HG03575 (cell line): ENCODE data around the gene CYP19A1.
"Not testable (repeated sequence)": the region's sequence is repeated elsewhere in the genome, so short reads cannot be mapped to it uniquely, and the experiment has no call there.

ENCODE experiments used
- ATAC-seq: cut with Tn5 transposase; IDR thresholded peaks from one replicate; pipeline ENCODE4 v1.9.1; 2021; ENCODE audit not compliant: unreplicated experiment, insufficient number of reproducible peaks, low FRiP score; ENCODE audit errors: extremely low read depth

The CYP19A1 gene

GRCh38 chr15:51311510-51311909 lies 26.9 kb downstream of the CYP19A1 start:
- ATAC-seq: no peak

- no peak for ATAC-seq
Observed at GRCh38 chr15:51310064-51310463, 28.3 kb downstream of the CYP19A1 start.

GRCh38 chr15:51307811-51308210 lies 30.6 kb downstream of the CYP19A1 start:
- no peak for ATAC-seq

- no peak for ATAC-seq
Observed at GRCh38 chr15:51307325-51307724, 31.1 kb downstream of the CYP19A1 start.

- no peak for ATAC-seq
Observed at GRCh38 chr15:51303462-51303980, 34.9 kb downstream of the CYP19A1 start.

- no peak for ATAC-seq
Observed at GRCh38 chr15:51302480-51302879, 35.9 kb downstream of the CYP19A1 start.

- no peak for ATAC-seq
Observed at GRCh38 chr15:51299187-51300015, 39.0 kb downstream of the CYP19A1 start.

GRCh38 chr15:51298620-51299019 lies 39.8 kb downstream of the CYP19A1 start:
- no peak for ATAC-seq

- no peak for ATAC-seq
Observed at GRCh38 chr15:51290720-51291119, 47.7 kb downstream of the CYP19A1 start.

- ATAC-seq: no peak
Observed at GRCh38 chr15:51289290-51289689, 49.1 kb downstream of the CYP19A1 start.

- ATAC-seq: no peak
Observed at GRCh38 chr15:51288143-51289065, 50.0 kb downstream of the CYP19A1 start.

- no peak for ATAC-seq
Observed at GRCh38 chr15:51286816-51287215, 51.6 kb downstream of the CYP19A1 start.

- no peak for ATAC-seq
Observed at GRCh38 chr15:51285399-51285798, 53.0 kb downstream of the CYP19A1 start.

- ATAC-seq: no peak
Observed at GRCh38 chr15:51284871-51285270, 53.5 kb downstream of the CYP19A1 start.

- no peak for ATAC-seq
Observed at GRCh38 chr15:51283026-51283425, 55.4 kb downstream of the CYP19A1 start.

GRCh38 chr15:51282241-51282640 lies 56.2 kb downstream of the CYP19A1 start:
- ATAC-seq: not testable (repeated sequence)

GRCh38 chr15:51281368-51281967 lies 56.9 kb downstream of the CYP19A1 start:
- ATAC-seq: no peak

GRCh38 chr15:51280838-51281237 lies 57.6 kb downstream of the CYP19A1 start:
- no peak for ATAC-seq

- no peak for ATAC-seq
Observed at GRCh38 chr15:51279391-51279790, 59.0 kb downstream of the CYP19A1 start.
